ENCODE data around the gene XPO5. TPM values are rescaled to one million over a fixed set of nuclear protein-coding genes. Genes with fewer than 3 reads are reported as not detected.
"Not testable (repeated sequence)": the region's sequence is repeated elsewhere in the genome, so short reads cannot be mapped to it uniquely, and the experiment has no call there.

XPO5 gene
- total and polyA plus RNA-seq, 7 experiments from 2014 or later, result 9.3 to 107 (median 39.9) TPM

DNA sequence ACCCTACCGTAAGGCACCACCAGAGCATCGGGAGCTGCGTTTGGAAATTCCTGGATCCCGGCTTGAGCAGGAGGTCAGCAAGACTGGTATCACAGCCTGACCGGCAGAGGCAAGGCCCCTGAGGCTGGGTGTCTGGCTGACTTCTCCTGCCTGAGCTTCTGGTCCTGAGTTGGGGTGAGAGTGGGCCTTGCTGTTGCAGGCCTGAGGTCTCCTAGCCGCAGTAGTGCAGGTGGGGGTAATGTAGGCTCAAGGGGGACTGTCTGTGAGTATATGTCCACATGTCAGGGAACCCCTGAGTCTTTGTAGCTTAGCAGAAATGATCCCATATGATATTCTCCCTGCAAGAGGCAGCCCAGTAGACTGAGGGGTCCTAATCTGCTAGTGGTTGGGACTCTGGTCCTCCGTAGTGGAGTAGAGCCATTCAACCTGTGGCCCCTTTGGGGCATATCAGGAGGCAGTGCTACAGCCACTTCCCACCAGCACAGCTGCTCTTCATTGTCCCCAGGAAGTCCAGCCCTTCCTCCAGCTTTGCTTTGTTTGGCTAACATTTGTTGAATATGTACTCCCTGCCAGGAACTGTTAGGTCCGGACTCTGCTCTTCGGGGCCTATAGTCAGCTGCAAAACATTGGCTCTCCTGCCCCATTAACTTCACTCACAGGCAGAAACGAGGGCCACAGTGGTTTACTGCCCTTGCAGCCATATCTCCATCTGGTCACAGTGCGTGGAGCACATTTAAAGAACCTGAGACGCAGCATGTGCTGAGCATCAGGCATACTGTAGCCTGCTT is 76.6 kb downstream of the XPO5 start:
- Histone ChIP-seq H3K27me3 (ENCODE audit: control insufficient read depth in 2 of 2, insufficient read depth in 2 of 2, low read length in 2 of 2) (no peaks in the 10 kb centered on the region), H3K9me3 (ENCODE audit: control insufficient read depth in 2 of 3, low read length in 3 of 3) (no peaks in the 10 kb centered on the region), H3K27ac (ENCODE audit: low read depth, low read length) (no peak overlapping the region), H3K36me3 (ENCODE audit: control insufficient read depth in 2 of 3, insufficient read depth in 3 of 3, low read length in 3 of 3) (peaks cover 0 to 70% (median 18%) of the 10 kb centered on the region in 3 experiments), H3K4me1 (ENCODE audit: control insufficient read depth in 2 of 2, insufficient read depth in 2 of 2, low read length in 2 of 2) (peaks cover 12 to 15% of the 10 kb centered on the region in 2 donors), H3K4me3 (ENCODE audit: low read length) (no peak overlapping the region)
- H3K9me3 Mint-ChIP-seq, result no peaks in the 10 kb centered on the region
- ChIA-PET CTCF (interaction anchor here (1.4 kb wide), 1 partner anchor 7 kb away, joined by 4 read pairs; no protein-coding TSS in a partner anchor), POLR2A (no interaction called here)
- peaks cover 7 to 40% (median 13%) of the 10 kb centered on the region in 5 donors for H3K36me3 Mint-ChIP-seq
- H3K4me3 Mint-ChIP-seq, result no peak overlapping the region
- no peaks in the 10 kb centered on the region for H3K27me3 Mint-ChIP-seq
- peak overlapping the region in 1 of 9 donors; percentile 49 for H3K27ac Mint-ChIP-seq
- no peak for ATAC-seq
- no peak for DNase-seq
- peaks cover 7 to 17% (median 15%) of the 10 kb centered on the region in 7 donors for H3K4me1 Mint-ChIP-seq
- intact Hi-C loops (cut with micrococcal nuclease), result no loop called here

DNA sequence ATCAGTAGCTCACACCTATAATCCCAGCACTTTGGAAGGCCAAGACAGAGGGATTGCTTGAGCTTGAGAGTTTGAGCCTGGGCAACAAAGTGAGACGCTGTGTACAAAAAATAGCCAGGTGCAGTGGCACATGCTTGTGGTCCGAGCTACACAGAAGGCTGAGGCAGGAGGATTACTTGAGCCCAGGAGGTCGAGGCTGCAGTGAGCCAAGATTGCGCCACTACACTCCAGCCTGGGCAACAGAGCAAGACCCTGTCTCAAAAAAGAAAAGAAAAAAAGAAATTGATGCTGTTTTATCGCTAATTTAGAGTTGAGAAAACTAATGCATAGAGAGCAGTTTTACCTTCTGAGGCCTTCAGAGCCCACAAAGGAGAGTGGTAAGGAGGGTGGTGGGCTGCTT is 77.5 kb downstream of the XPO5 start:
- Mint-ChIP-seq H3K36me3 (peaks cover 7 to 37% (median 10%) of the 10 kb centered on the region in 5 donors), H3K4me1 (peaks cover 11 to 26% (median 21%) of the 10 kb centered on the region in 7 donors)
- H3K4me3 Mint-ChIP-seq; DNase-seq; H3K9me3 Mint-ChIP-seq; H3K27ac ChIP-seq (ENCODE audit: low read depth, low read length); POLR2A ChIA-PET; intact Hi-C loops (cut with micrococcal nuclease); H3K27me3 ChIP-seq (ENCODE audit: control insufficient read depth in 2 of 2, insufficient read depth in 2 of 2, low read length in 2 of 2); ATAC-seq; H3K27me3 Mint-ChIP-seq; H3K9me3 ChIP-seq (ENCODE audit: control insufficient read depth in 2 of 3, low read length in 3 of 3); H3K27ac Mint-ChIP-seq; H3K4me3 ChIP-seq (ENCODE audit: low read length): not testable (repeated sequence)
- Histone ChIP-seq H3K4me1 (ENCODE audit: control insufficient read depth in 2 of 2, insufficient read depth in 2 of 2, low read length in 2 of 2) (peaks cover 12 to 15% of the 10 kb centered on the region in 2 donors), H3K36me3 (ENCODE audit: control insufficient read depth in 2 of 3, insufficient read depth in 3 of 3, low read length in 3 of 3) (peaks cover 0 to 63% (median 16%) of the 10 kb centered on the region in 3 experiments)
- CTCF ChIA-PET, result interaction anchor here (1.4 kb wide), 2 partner anchors 8 to 234 kb away, joined by 3 to 4 read pairs; no protein-coding TSS in a partner anchor

DNA sequence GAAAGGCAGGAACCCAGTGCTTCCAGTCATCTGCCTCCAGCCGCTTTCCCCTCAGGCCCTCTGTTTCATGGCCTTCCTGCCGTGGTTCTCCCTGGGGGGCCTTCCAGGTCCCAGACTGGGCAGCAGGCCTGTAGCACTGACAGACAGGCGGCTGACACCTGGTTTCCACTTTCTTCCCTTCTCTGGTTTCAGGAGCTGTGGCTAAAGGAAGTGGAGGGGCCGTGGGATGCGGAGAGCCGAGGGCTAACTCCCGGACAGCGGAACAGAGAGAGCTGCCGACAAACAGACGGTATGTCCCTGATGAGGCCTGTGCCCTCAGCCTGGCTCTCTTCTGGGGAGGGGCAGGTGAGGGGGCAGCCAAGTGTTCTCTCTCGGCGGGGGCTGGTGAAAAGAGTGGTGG is 78.1 kb downstream of the XPO5 start:
- H3K4me3 Mint-ChIP-seq, result no peak overlapping the region
- H3K4me3 ChIP-seq (ENCODE audit: low read length), result no peak overlapping the region
- H3K27me3 Mint-ChIP-seq, result no peaks in the 10 kb centered on the region
- ChIA-PET POLR2A (no interaction called here), CTCF (interaction anchor here (1.4 kb wide), 2 partner anchors 9 to 234 kb away, joined by 3 to 4 read pairs; no protein-coding TSS in a partner anchor)
- peaks cover 0 to 61% (median 11%) of the 10 kb centered on the region in 3 experiments for H3K36me3 ChIP-seq (ENCODE audit: control insufficient read depth in 2 of 3, insufficient read depth in 3 of 3, low read length in 3 of 3)
- H3K4me1 ChIP-seq (ENCODE audit: control insufficient read depth in 2 of 2, insufficient read depth in 2 of 2, low read length in 2 of 2), result peaks cover 12 to 15% of the 10 kb centered on the region in 2 donors
- no peaks in the 10 kb centered on the region for H3K9me3 Mint-ChIP-seq
- H3K27me3 ChIP-seq (ENCODE audit: control insufficient read depth in 2 of 2, insufficient read depth in 2 of 2, low read length in 2 of 2), result no peaks in the 10 kb centered on the region
- ATAC-seq (no peak), DNase-seq (no peak)
- intact Hi-C loops (cut with micrococcal nuclease), result loop anchor here in 1 of 2 donors (2.0 kb wide), 1 partner anchor 235 kb away; no protein-coding TSS in a partner anchor
- peaks cover 11 to 32% (median 22%) of the 10 kb centered on the region in 7 donors for H3K4me1 Mint-ChIP-seq
- no peak overlapping the region for H3K27ac ChIP-seq (ENCODE audit: low read depth, low read length)
- H3K9me3 ChIP-seq (ENCODE audit: control insufficient read depth in 2 of 3, low read length in 3 of 3), result no peaks in the 10 kb centered on the region
- H3K27ac Mint-ChIP-seq, result peak overlapping the region in 3 of 9 donors; percentile 56 to 77 (median 59)
- peaks cover 4 to 31% (median 13%) of the 10 kb centered on the region in 5 donors for H3K36me3 Mint-ChIP-seq

DNA sequence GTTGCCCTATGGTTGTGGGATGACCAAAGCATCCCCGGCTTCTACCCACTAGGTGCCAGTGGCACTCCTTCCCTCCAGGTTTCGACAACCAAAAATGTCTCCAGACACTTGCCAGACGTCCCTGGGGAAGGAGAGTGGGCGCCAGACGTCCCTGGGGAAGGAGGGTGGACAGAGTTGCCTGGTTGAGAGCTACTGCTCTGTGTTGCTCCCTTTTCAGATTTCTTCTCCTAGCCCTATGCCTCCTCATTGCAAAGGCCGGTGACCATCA is 78.8 kb downstream of the XPO5 start:
- ChIA-PET POLR2A (no interaction called here), CTCF (interaction anchor here (0.9 to 1.4 kb wide), 2 partner anchors 19 to 233 kb away, joined by 3 read pairs; partner anchors contain the start of gene TJAP1)
- DNase-seq (no peak), ATAC-seq (no peak)
- Histone ChIP-seq H3K27me3 (ENCODE audit: control insufficient read depth in 2 of 2, insufficient read depth in 2 of 2, low read length in 2 of 2) (no peaks in the 10 kb centered on the region), H3K4me3 (ENCODE audit: low read length) (no peak overlapping the region), H3K36me3 (ENCODE audit: control insufficient read depth in 2 of 3, insufficient read depth in 3 of 3, low read length in 3 of 3) (peaks cover 0 to 59% (median 11%) of the 10 kb centered on the region in 3 experiments), H3K9me3 (ENCODE audit: control insufficient read depth in 2 of 3, low read length in 3 of 3) (no peaks in the 10 kb centered on the region), H3K27ac (ENCODE audit: low read depth, low read length) (no peak overlapping the region), H3K4me1 (ENCODE audit: control insufficient read depth in 2 of 2, insufficient read depth in 2 of 2, low read length in 2 of 2) (peaks cover 12 to 15% of the 10 kb centered on the region in 2 donors)
- peaks cover 15 to 37% (median 27%) of the 10 kb centered on the region in 7 donors for H3K4me1 Mint-ChIP-seq
- intact Hi-C loops (cut with micrococcal nuclease), result loop anchor here in 1 of 2 donors (2.0 kb wide), 1 partner anchor 234 kb away; no protein-coding TSS in a partner anchor
- no peaks in the 10 kb centered on the region for H3K27me3 Mint-ChIP-seq
- no peaks in the 10 kb centered on the region for H3K9me3 Mint-ChIP-seq
- no peak overlapping the region for H3K4me3 Mint-ChIP-seq
- H3K27ac Mint-ChIP-seq, result peak overlapping the region in 2 of 9 donors; percentile 59 to 67
- peaks cover 4 to 26% (median 9%) of the 10 kb centered on the region in 5 donors for H3K36me3 Mint-ChIP-seq

DNA sequence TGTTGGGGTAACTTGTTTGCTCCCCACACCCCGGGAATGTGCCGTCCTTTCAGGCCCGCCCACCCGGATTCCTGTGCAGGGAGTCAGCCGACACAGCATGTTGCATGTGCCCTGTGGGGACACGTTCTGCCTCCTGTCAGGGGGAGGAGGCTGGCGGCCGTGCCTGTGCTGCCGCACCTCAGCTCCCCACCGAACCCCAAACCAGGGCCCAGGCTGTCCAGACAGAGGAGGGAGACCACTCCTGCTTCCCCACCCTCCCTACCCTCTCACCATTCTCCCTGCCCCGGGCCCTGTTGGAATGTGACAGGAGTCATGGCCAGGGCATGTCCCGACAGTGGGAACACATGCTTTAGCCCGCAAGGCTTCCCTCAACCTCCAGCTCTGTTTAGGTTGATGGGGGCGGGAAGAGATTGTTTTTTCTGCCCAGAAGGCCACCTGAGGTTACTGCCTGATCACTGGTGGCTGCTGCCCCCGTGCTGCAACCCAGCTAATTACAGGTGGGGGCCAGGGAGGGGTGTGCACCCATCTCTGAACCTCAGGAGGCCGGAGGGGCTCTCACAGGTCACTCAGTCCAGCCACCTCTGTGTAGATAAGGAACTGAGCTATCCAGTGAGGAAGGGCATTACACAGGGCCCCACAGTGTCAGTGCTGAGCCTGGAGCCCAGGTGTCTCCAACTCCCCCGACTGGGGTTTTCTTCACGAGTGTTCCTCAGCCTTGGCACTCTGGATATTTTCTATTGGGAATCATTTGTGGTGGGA is 79.3 kb downstream of the XPO5 start:
- intact Hi-C loops (cut with micrococcal nuclease), result loop anchor here in 1 of 2 donors (1.0 to 2.0 kb wide), 2 partner anchors 188 to 234 kb away; partner anchors contain the start of gene CRIP3
- H3K9me3 Mint-ChIP-seq, result no peaks in the 10 kb centered on the region
- no peak for ATAC-seq
- no peak overlapping the region for H3K4me3 ChIP-seq (ENCODE audit: low read length)
- peaks cover 12 to 15% of the 10 kb centered on the region in 2 donors for H3K4me1 ChIP-seq (ENCODE audit: control insufficient read depth in 2 of 2, insufficient read depth in 2 of 2, low read length in 2 of 2)
- no peaks in the 10 kb centered on the region for H3K9me3 ChIP-seq (ENCODE audit: control insufficient read depth in 2 of 3, low read length in 3 of 3)
- H3K4me3 Mint-ChIP-seq, result no peak overlapping the region
- H3K4me1 Mint-ChIP-seq, result peaks cover 15 to 38% (median 27%) of the 10 kb centered on the region in 7 donors
- H3K27me3 Mint-ChIP-seq, result no peaks in the 10 kb centered on the region
- peaks cover 2 to 21% (median 4%) of the 10 kb centered on the region in 5 donors for H3K36me3 Mint-ChIP-seq
- H3K36me3 ChIP-seq (ENCODE audit: control insufficient read depth in 2 of 3, insufficient read depth in 3 of 3, low read length in 3 of 3), result peaks cover 0 to 62% (median 11%) of the 10 kb centered on the region in 3 experiments
- no peaks in the 10 kb centered on the region for H3K27me3 ChIP-seq (ENCODE audit: control insufficient read depth in 2 of 2, insufficient read depth in 2 of 2, low read length in 2 of 2)
- H3K27ac Mint-ChIP-seq, result peak overlapping the region in 1 of 9 donors; percentile 38
- H3K27ac ChIP-seq (ENCODE audit: low read depth, low read length), result peak overlapping the region; percentile 36
- POLR2A ChIA-PET, result interaction anchor here (1.5 kb wide), 2 partner anchors 11 to 17 kb away, joined by 5 to 7 read pairs; no protein-coding TSS in a partner anchor
- no peak for DNase-seq
- CTCF ChIA-PET, result interaction anchor here (0.9 to 1.3 kb wide), 5 partner anchors 9 to 268 kb away, joined by 3 to 5 read pairs (median 3); partner anchors contain the start of genes DNPH1 and TJAP1

DNA sequence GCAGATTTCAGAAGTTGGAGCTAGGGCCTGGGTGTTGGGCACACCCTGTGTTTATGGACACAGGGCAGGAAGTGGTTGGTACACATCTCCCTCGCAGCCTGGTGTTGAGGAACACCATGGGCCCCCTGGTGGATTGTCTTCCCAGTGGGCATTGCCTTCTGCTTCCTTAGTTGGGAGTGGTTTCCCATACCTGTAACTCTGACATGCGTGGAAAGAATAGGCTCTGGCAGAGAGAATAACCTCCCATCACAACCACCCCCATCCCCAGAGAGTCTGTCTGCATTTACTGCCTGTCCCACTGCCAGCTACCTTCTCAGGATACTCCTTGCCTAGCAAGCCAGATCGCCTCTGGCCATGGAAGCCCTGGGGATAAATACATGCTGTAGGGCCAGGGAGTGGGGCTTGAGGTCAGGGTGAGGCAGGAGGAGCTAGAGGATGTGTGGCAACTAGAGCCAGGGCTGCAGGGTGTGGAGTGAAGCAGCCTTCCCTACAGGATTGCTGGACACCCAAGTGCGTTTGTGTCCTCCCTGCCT is 80.4 kb downstream of the XPO5 start:
- Histone ChIP-seq H3K4me1 (ENCODE audit: control insufficient read depth in 2 of 2, insufficient read depth in 2 of 2, low read length in 2 of 2) (peaks cover 12 to 15% of the 10 kb centered on the region in 2 donors), H3K27ac (ENCODE audit: low read depth, low read length) (peak overlapping the region; percentile 37), H3K27me3 (ENCODE audit: control insufficient read depth in 2 of 2, insufficient read depth in 2 of 2, low read length in 2 of 2) (no peaks in the 10 kb centered on the region), H3K9me3 (ENCODE audit: control insufficient read depth in 2 of 3, low read length in 3 of 3) (no peaks in the 10 kb centered on the region), H3K4me3 (ENCODE audit: low read length) (no peak overlapping the region), H3K36me3 (ENCODE audit: control insufficient read depth in 2 of 3, insufficient read depth in 3 of 3, low read length in 3 of 3) (peaks cover 0 to 51% (median 11%) of the 10 kb centered on the region in 3 experiments)
- H3K4me3 Mint-ChIP-seq, result peak overlapping the region in 9 of 10 donors; percentile 12 to 71 (median 53)
- peaks cover 0 to 12% (median 0%) of the 10 kb centered on the region in 5 donors for H3K36me3 Mint-ChIP-seq
- peak; percentile 61 for ATAC-seq
- no peaks in the 10 kb centered on the region for H3K9me3 Mint-ChIP-seq
- H3K27me3 Mint-ChIP-seq, result no peaks in the 10 kb centered on the region
- POLR2A ChIA-PET, result interaction anchor here (0.6 to 1.6 kb wide), 7 partner anchors 12 to 750 kb away, joined by 3 to 8 read pairs (median 4); partner anchors contain the start of gene TBCC
- H3K4me1 Mint-ChIP-seq, result peaks cover 15 to 38% (median 27%) of the 10 kb centered on the region in 7 donors
- peak overlapping the region; percentile 51 to 88 (median 80) for H3K27ac Mint-ChIP-seq
- DNase-seq, result peak in 4 of 9 donors; percentile 23 to 40 (median 36)
- CTCF ChIA-PET, result interaction anchor here (0.7 to 1.5 kb wide), 9 partner anchors 9 to 267 kb away, joined by 3 to 8 read pairs (median 3); partner anchors contain the start of gene DNPH1
- intact Hi-C loops (cut with micrococcal nuclease), result loop anchor here in 1 of 2 donors (1.0 kb wide), 2 partner anchors 41 to 109 kb away; no protein-coding TSS in a partner anchor
